WTC11 (cell line): ENCODE measurements around the gene DHPS. TPM values are rescaled to one million over a fixed set of nuclear protein-coding genes. Genes with fewer than 3 reads are reported as not detected.

Source experiments
- ARID4B ChIP-seq: sonication (generic); formaldehyde crosslinking; IDR thresholded peaks from 2 replicates; pipeline ENCODE4 v1.8.0; 2023; ENCODE audit warnings: missing genetic modification reagents, mild to moderate bottlenecking, borderline replicate concordance
- CREM ChIP-seq: sonication (generic); formaldehyde crosslinking; IDR thresholded peaks from 2 replicates; pipeline ENCODE4 v1.8.1; 2022; ENCODE audit warnings: mild to moderate bottlenecking, missing genetic modification reagents, moderate library complexity
- ESRRA ChIP-seq: sonication (generic); formaldehyde crosslinking; IDR thresholded peaks from 2 replicates; pipeline ENCODE4 v1.8.1; 2022; ENCODE audit warnings: mild to moderate bottlenecking, missing genetic modification reagents, borderline replicate concordance
- ETV6 ChIP-seq: sonication (generic); formaldehyde crosslinking; IDR thresholded peaks from 2 replicates; pipeline ENCODE4 v1.8.1; 2022; ENCODE audit warnings: mild to moderate bottlenecking, missing genetic modification reagents
- FOXJ3 ChIP-seq: sonication (generic); formaldehyde crosslinking; IDR thresholded peaks from 2 replicates; pipeline ENCODE4 v1.9.0; 2021; ENCODE audit warnings: missing genetic modification reagents, mild to moderate bottlenecking, borderline replicate concordance
- FOXK1 ChIP-seq: sonication (generic); formaldehyde crosslinking; IDR thresholded peaks from 2 replicates; pipeline ENCODE4 v1.8.0; 2022; ENCODE audit warnings: mild to moderate bottlenecking, moderate library complexity, missing genetic modification reagents
- FOXP4 ChIP-seq: sonication (generic); formaldehyde crosslinking; IDR thresholded peaks from 2 replicates; pipeline ENCODE4 v1.8.0; 2022; ENCODE audit warnings: mild to moderate bottlenecking, missing genetic modification reagents
- GABPB1 ChIP-seq: sonication (generic); formaldehyde crosslinking; IDR thresholded peaks from 2 replicates; pipeline ENCODE4 v1.8.1; 2023; ENCODE audit warnings: mild to moderate bottlenecking, missing genetic modification reagents
- HMGA2 ChIP-seq: fragments of 250-450 bp; sonication (Bioruptor Pico); IDR thresholded peaks from 2 replicates; pipeline ENCODE4 v1.4.0; 2021; ENCODE audit warnings: mild to moderate bottlenecking, moderate library complexity
- HMGXB4 ChIP-seq: sonication (generic); formaldehyde crosslinking; IDR thresholded peaks from 2 replicates; pipeline ENCODE4 v1.8.1; 2023; ENCODE audit warnings: mild to moderate bottlenecking, moderate library complexity, missing genetic modification reagents
- IRF1 ChIP-seq: sonication (generic); formaldehyde crosslinking; IDR thresholded peaks from 2 replicates; pipeline ENCODE4 v1.8.0; 2023; ENCODE audit warnings: missing genetic modification reagents
- IRF2 ChIP-seq: sonication (generic); formaldehyde crosslinking; IDR thresholded peaks from 2 replicates; pipeline ENCODE4 v1.8.0; 2022; ENCODE audit warnings: low read depth, missing genetic modification reagents, borderline replicate concordance
- JUN ChIP-seq: sonication (generic); formaldehyde crosslinking; IDR thresholded peaks from 2 replicates; pipeline ENCODE4 v1.8.0; 2023; ENCODE audit warnings: mild to moderate bottlenecking, missing genetic modification reagents
- MYBL2 ChIP-seq: sonication (generic); formaldehyde crosslinking; IDR thresholded peaks from 2 replicates; pipeline ENCODE4 v1.8.1; 2023; ENCODE audit warnings: mild to moderate bottlenecking, moderate library complexity, missing genetic modification reagents
- NR1H2 ChIP-seq: sonication (generic); formaldehyde crosslinking; IDR thresholded peaks from 2 replicates; pipeline ENCODE4 v1.9.0; 2021; ENCODE audit warnings: mild to moderate bottlenecking, moderate library complexity, missing genetic modification reagents
- PRRX2 ChIP-seq: fragments of 250-450 bp; sonication (Bioruptor Pico); IDR thresholded peaks from 2 replicates; pipeline ENCODE4 v1.8.0; 2021; ENCODE audit warnings: mild to moderate bottlenecking
- RELA ChIP-seq: sonication (generic); formaldehyde crosslinking; IDR thresholded peaks from 2 replicates; pipeline ENCODE4 v1.8.1; 2022; ENCODE audit warnings: missing genetic modification reagents, mild to moderate bottlenecking, borderline replicate concordance
- SP1 ChIP-seq: sonication (generic); formaldehyde crosslinking; conservative IDR thresholded peaks from 2 replicates; pipeline ENCODE4 v1.8.1; 2022; ENCODE audit warnings: missing genetic modification reagents
- TEAD4 ChIP-seq: sonication (generic); formaldehyde crosslinking; IDR thresholded peaks from 2 replicates; pipeline ENCODE4 v1.8.0; 2022; ENCODE audit warnings: mild to moderate bottlenecking, missing genetic modification reagents
- ZBTB43 ChIP-seq: sonication (generic); formaldehyde crosslinking; IDR thresholded peaks from 2 replicates; pipeline ENCODE4 v1.8.1; 2023; ENCODE audit warnings: mild to moderate bottlenecking, missing genetic modification reagents
- ZNF121 ChIP-seq: sonication (generic); formaldehyde crosslinking; IDR thresholded peaks from 2 replicates; pipeline ENCODE4 v1.8.0; 2023; ENCODE audit warnings: missing genetic modification reagents
- ZNF281 ChIP-seq: sonication (generic); formaldehyde crosslinking; IDR thresholded peaks from 2 replicates; pipeline ENCODE4 v1.8.0; 2023; ENCODE audit warnings: mild to moderate bottlenecking, missing genetic modification reagents
- ZNF416 ChIP-seq: fragments of 250-450 bp; sonication (Bioruptor Pico); IDR thresholded peaks from 2 replicates; pipeline ENCODE4 v1.9.0; 2021; ENCODE audit warnings: mild to moderate bottlenecking, inconsistent platforms
- ZNF532 ChIP-seq: fragments of 250-450 bp; sonication (Bioruptor Pico); IDR thresholded peaks from 2 replicates; pipeline ENCODE4 v1.9.0; 2021; ENCODE audit warnings: mild to moderate bottlenecking, borderline replicate concordance
- total RNA-seq: library from RNA; stranded (reverse); gene quantifications from 3 replicates; pipeline ENCODE4 v1.2.3, GENCODE V29; 2021

DHPS gene
- total RNA-seq, 1 experiment from 2014 or later = 115 TPM

- TF ChIP-seq ZNF532 (CRISPR knock-in tag) = no peak
- no peak for TF ChIP-seq JUN (CRISPR knock-in tag)
- no peak for TF ChIP-seq IRF1
- no peak for TF ChIP-seq HMGA2
- TF ChIP-seq FOXK1 (CRISPR knock-in tag) = peak; percentile 73
- no peak for TF ChIP-seq FOXP4
- no peak for TF ChIP-seq NR1H2 (CRISPR knock-in tag)
- no peak for TF ChIP-seq ZBTB43 (CRISPR knock-in tag)
- no peak for TF ChIP-seq TEAD4 (CRISPR knock-in tag)
- no peak for TF ChIP-seq MYBL2 (CRISPR knock-in tag)
- TF ChIP-seq ESRRA = no peak
- TF ChIP-seq ARID4B (CRISPR knock-in tag) = no peak
- TF ChIP-seq PRRX2 = no peak
- TF ChIP-seq SP1 (CRISPR knock-in tag) = 0 out of 2 replicates have a peak, but pooled peaks have one; percentile 22
- 0 out of 2 replicates have a peak, but pooled peaks have one; percentile 34 for TF ChIP-seq RELA (CRISPR knock-in tag)
- TF ChIP-seq ZNF281 (CRISPR knock-in tag) = no peak
- TF ChIP-seq CREM (CRISPR knock-in tag) = no peak
- peak; percentile 74 for TF ChIP-seq HMGXB4 (CRISPR knock-in tag)
- no peak for TF ChIP-seq GABPB1
- TF ChIP-seq FOXJ3 (CRISPR knock-in tag) = no peak
- no peak for TF ChIP-seq ZNF121
- no peak for TF ChIP-seq ZNF416 (CRISPR knock-in tag)
- no peak for TF ChIP-seq ETV6
- TF ChIP-seq IRF2 (CRISPR knock-in tag) = no peak
Observed at GRCh38 chr19:12648088-12648487, 33.6 kb downstream of the DHPS start (continued).
